GM06990 (cell line): Measurements from ENCODE around the gene HOXA6.

Experiments used
- DNase-seq: peaks from one replicate; pipeline ENCODE4 v3.0.0-alpha.2; 2011; ENCODE audit not compliant: insufficient read length; ENCODE audit errors: extremely low read depth
- H3K27me3 ChIP-seq: replicated peaks from 2 replicates; pipeline ENCODE4 v1.6.0; 2011; ENCODE audit warnings: low read length; ENCODE audit not compliant: control insufficient read depth, insufficient read depth
- H3K36me3 ChIP-seq: 2 replicates; pipeline ENCODE4 v1.5.1; 2011; ENCODE audit warnings: low read length; ENCODE audit not compliant: control insufficient read depth, insufficient read depth
- H3K4me3 ChIP-seq: replicated peaks from 2 replicates; pipeline ENCODE4 v1.5.1; 2011; ENCODE audit warnings: low read depth, mild to moderate bottlenecking, control low read depth, low read length
- TF ChIP-seq, protein P1 (sequence below): IDR thresholded peaks from 2 replicates; pipeline ENCODE4 v1.5.1; 2011; ENCODE audit warnings: low read length, control low read depth, mild to moderate bottlenecking, inconsistent platforms; ENCODE audit not compliant: insufficient read depth, poor library complexity, severe bottlenecking

Gene HOXA6

DNA sequence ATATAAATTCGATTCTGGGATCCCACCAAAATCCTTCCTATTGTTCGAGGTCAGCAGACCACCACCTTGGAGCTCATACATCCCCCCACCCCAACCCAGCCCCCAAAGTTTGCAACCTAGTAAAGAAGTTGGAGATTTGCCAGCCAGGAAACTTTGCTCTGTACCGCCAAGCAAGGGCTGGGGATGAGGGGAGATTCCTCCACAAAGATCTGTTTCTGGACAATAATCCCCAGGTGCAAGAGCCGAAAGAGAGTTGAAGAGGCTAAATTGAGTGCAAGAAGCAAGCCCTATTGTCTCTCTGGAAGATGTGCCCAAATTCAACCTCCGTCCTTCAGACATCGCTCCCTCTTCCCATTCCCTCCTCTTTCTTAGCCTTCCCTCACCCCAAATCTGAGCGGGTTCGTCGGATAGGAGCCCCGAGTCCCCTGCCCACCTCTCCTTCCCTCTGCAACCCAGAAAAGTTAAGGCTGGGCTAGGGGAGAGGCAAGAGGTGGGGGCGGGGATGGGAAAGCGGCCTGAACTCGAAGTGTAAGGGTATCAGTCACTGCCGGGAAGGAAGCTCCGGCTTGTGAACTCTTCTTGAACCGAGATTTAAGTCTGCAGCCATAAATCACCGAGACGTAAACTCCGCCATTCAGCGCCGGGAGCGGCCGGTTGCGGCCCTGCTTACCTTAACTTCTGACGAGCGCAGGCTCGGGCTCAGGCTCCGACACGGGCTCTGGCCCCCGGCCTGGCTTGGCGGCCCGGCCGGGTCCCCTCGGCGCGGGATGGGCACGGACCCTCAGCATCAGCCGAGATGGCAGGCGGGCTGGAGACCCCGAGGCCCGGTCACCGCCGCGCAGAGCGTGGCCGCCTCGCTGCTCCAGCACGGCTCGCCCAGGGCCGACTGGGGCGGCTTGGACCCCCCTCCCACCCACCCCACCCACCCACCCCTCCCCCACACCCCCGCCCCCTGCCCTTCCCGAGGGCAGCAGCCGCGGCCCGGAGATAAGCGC lies 34.3 kb downstream of the HOXA6 start:
- H3K27me3 ChIP-seq = no peaks in the 10 kb centered on the region; the same call in 1 of the 2 replicates
- no peak overlapping the region for H3K4me3 ChIP-seq
- TF ChIP-seq, protein P1, sequence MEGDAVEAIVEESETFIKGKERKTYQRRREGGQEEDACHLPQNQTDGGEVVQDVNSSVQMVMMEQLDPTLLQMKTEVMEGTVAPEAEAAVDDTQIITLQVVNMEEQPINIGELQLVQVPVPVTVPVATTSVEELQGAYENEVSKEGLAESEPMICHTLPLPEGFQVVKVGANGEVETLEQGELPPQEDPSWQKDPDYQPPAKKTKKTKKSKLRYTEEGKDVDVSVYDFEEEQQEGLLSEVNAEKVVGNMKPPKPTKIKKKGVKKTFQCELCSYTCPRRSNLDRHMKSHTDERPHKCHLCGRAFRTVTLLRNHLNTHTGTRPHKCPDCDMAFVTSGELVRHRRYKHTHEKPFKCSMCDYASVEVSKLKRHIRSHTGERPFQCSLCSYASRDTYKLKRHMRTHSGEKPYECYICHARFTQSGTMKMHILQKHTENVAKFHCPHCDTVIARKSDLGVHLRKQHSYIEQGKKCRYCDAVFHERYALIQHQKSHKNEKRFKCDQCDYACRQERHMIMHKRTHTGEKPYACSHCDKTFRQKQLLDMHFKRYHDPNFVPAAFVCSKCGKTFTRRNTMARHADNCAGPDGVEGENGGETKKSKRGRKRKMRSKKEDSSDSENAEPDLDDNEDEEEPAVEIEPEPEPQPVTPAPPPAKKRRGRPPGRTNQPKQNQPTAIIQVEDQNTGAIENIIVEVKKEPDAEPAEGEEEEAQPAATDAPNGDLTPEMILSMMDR = no peak
- H3K36me3 ChIP-seq = no peaks in the 10 kb centered on the region
- no peak for DNase-seq

GRCh38 chr7:27112361-27112760 lies 35.2 kb downstream of the HOXA6 start:
- no peaks in the 10 kb centered on the region for H3K36me3 ChIP-seq
- H3K27me3 ChIP-seq = no peaks in the 10 kb centered on the region; the same call in 1 of the 2 replicates
- TF ChIP-seq, protein P1 = no peak
- H3K4me3 ChIP-seq = no peak overlapping the region
- no peak for DNase-seq

GRCh38 chr7:27111751-27112277 lies 35.8 kb downstream of the HOXA6 start:
- Histone ChIP-seq H3K4me3 (no peak overlapping the region), H3K27me3 (no peaks in the 10 kb centered on the region; the same call in 1 of the 2 replicates), H3K36me3 (no peaks in the 10 kb centered on the region)
- TF ChIP-seq, protein P1 = no peak
- DNase-seq = no peak

GRCh38 chr7:27111042-27111750 lies 36.4 kb downstream of the HOXA6 start:
- no peak for DNase-seq
- H3K4me3 ChIP-seq = no peak overlapping the region
- TF ChIP-seq, protein P1 = no peak
- no peaks in the 10 kb centered on the region; the same call in 1 of the 2 replicates for H3K27me3 ChIP-seq
- no peaks in the 10 kb centered on the region for H3K36me3 ChIP-seq

DNA sequence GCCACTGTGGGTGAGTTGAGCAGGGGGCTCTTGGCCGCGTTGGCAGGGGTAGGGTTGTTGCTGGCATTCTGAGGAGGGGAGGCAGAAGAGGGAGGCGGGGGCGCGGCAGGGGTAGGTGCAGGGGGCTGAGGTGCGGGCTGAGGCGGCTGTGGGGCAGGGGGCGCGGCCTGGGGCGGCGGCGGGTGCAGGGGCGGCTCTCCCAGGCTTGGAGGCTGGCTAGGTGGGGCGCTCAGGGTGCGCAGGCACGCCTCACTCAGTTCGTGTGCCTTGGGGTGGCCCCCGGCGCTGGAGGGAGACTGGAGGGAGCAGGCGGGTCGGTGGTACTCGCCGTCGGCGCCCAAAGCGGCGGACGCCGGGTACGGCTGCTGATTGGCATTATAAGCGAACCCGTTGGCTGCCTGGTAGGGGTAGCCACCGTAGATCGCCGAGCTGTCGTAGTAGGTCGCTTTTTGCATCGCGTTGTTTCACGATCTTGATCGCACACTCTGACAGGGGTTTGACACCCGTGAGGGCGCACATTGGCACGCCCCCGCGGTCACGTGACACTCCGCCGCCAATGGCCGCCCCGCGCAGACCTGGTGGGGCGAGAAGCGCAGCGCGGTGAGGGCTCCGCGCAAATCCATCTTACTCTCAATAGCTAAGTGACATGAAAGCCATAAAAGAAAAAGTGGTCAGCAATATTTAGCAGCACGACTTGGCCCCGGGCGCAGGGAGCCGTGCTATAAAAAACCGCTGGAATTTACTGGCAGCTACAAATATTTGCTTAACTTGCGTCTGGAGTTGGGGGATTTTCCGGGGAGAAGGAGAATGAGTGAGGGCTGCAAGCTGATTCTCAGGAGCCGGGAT lies 37.2 kb downstream of the HOXA6 start:
- no peak for DNase-seq
- Histone ChIP-seq H3K27me3 (no peaks in the 10 kb centered on the region; the same call in 1 of the 2 replicates), H3K36me3 (no peaks in the 10 kb centered on the region), H3K4me3 (no peak overlapping the region)
- TF ChIP-seq, protein P1 = no peak
